Activated CD4-positive, alpha-beta memory T cell treated with anti-CD3 and anti-CD28 coated beads for 36 hours (primary cell): ENCODE results near the gene MAMDC4. TPM values are rescaled to one million over a fixed set of nuclear protein-coding genes. Genes with fewer than 3 reads are reported as not detected.

ENCODE experiments used
- CTCF ChIA-PET: fragments of 350-600 bp; sonication (Branson Sonifier 250); formaldehyde crosslinking; loops from one replicate; lab custom pipeline; 2021; ENCODE audit warnings: antibody characterized with exemption, inconsistent platforms; lab: Charles Lee
- POLR2A ChIA-PET: fragments of 350-600 bp; sonication (Branson Sonifier 250); formaldehyde crosslinking; loops from one replicate; lab custom pipeline; 2021; ENCODE audit warnings: antibody characterized with exemption; lab: Charles Lee
- DNase-seq: peaks from one replicate; pipeline ENCODE4 v3.0.0-alpha.2; 2020
- H3K27ac Mint-ChIP-seq: one replicate; pipeline ENCODE4 v1.8.0; 2021; ENCODE audit warnings: mixed read lengths
- H3K27me3 Mint-ChIP-seq: one replicate; pipeline ENCODE4 v1.8.0; 2021; ENCODE audit warnings: mixed read lengths
- H3K36me3 Mint-ChIP-seq: one replicate; pipeline ENCODE4 v1.8.0; 2021; ENCODE audit warnings: mixed read lengths
- H3K4me1 Mint-ChIP-seq: one replicate; pipeline ENCODE4 v1.8.0; 2021; ENCODE audit warnings: low read depth, mixed read lengths
- H3K4me3 Mint-ChIP-seq: one replicate; pipeline ENCODE4 v1.8.0; 2021; ENCODE audit warnings: mild to moderate bottlenecking, mixed read lengths
- H3K9me3 Mint-ChIP-seq: one replicate; pipeline ENCODE4 v1.8.0; 2021; ENCODE audit warnings: mixed read lengths
- intact Hi-C: fragments of 100-400 bp; cut with micrococcal nuclease; formaldehyde crosslinking; loops from one replicate; pipeline ENCODE4 v1.15.1; 2023
- total RNA-seq, 2 experiments: library from RNA; stranded (reverse); gene quantifications; one replicate each; pipeline ENCODE4 v1.2.3, GENCODE V29; 2021

The MAMDC4 gene
- total RNA-seq, 2 experiments from 2014 or later = 13.0 to 14.3 TPM

DNA sequence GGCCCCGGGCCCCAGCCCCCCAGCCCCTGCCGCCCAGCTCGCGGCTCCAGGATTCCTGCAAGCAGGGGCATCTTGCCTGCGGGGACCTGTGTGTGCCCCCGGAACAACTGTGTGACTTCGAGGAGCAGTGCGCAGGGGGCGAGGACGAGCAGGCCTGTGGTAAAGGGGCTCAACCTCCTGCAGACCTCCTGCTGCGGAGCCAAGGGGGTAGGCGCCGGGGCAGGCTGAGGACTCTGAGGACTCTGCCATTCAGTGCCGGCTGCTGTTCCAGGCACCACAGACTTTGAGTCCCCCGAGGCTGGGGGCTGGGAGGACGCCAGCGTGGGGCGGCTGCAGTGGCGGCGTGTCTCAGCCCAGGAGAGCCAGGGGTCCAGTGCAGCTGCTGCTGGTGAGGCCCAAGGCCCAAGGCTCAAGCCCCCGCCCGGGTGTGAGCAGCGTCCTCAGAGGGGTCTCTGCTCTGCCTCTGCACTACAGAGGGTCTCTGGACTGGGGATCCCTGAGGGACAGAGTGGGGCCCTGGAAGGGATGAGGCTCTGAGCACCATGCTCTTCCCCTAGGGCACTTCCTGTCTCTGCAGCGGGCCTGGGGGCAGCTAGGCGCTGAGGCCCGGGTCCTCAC lies 3.4 kb downstream of the MAMDC4 start:
- H3K9me3 Mint-ChIP-seq = no peaks in the 10 kb centered on the region
- intact Hi-C loops = no loop called here
- H3K27ac Mint-ChIP-seq = no peak overlapping the region
- no peak overlapping the region for H3K4me3 Mint-ChIP-seq
- no peaks in the 10 kb centered on the region for H3K27me3 Mint-ChIP-seq
- POLR2A ChIA-PET = no interaction called here
- peaks cover 2% of the 10 kb centered on the region for H3K36me3 Mint-ChIP-seq
- no peaks in the 10 kb centered on the region for H3K4me1 Mint-ChIP-seq
- DNase-seq = no peak
- CTCF ChIA-PET = no interaction called here

DNA sequence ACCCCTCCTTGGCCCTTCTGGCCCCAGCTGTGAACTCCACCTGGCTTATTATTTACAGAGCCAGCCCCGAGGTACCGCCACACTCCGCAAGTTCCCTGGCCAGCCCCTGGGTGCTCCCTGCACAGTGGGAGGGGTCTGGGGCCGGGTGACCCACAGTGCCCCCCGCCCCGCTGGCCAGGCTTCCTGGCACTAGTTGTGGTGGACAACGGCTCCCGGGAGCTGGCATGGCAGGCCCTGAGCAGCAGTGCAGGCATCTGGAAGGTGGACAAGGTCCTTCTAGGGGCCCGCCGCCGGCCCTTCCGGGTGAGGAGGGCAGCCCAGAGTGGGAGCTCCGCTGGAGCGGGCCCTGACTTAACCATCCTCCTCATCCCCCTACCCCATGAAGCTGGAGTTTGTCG lies 3.9 kb downstream of the MAMDC4 start:
- Mint-ChIP-seq H3K27me3 (no peaks in the 10 kb centered on the region), H3K27ac (no peak overlapping the region), H3K4me3 (no peak overlapping the region), H3K4me1 (no peaks in the 10 kb centered on the region), H3K9me3 (no peaks in the 10 kb centered on the region), H3K36me3 (peaks cover 2% of the 10 kb centered on the region)
- DNase-seq = no peak
- ChIA-PET POLR2A (interaction anchor here (0.6 kb wide), 1 partner anchor 10 kb away, joined by 3 read pairs; the partner anchor contains the start of gene EDF1), CTCF (no interaction called here)
- intact Hi-C loops = no loop called here

DNA sequence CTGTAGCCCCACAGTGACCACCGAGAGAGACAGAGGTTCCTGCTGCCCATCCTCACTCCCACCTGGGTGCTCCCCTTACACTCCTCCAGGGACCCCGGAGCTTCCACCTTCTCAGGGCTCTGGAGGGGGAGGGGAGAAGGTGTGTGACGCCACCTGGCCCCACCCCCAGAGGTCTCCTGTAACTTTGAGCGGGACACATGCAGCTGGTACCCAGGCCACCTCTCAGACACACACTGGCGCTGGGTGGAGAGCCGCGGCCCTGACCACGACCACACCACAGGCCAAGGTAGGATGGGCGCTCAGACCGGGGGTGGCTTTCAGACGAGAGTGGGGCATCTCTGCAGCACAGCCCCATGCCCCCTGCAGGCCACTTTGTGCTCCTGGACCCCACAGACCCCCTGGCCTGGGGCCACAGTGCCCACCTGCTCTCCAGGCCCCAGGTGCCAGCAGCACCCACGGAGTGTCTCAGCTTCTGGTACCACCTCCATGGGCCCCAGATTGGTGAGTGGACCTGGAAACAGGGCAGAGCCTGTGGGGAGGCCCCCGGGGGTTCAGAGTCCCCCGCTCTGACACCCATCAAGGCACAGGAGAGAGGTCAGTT lies 4.5 kb downstream of the MAMDC4 start:
- H3K4me3 Mint-ChIP-seq = no peak overlapping the region
- H3K27me3 Mint-ChIP-seq = no peaks in the 10 kb centered on the region
- ChIA-PET POLR2A (interaction anchor here (0.6 kb wide), 1 partner anchor 9 kb away, joined by 3 read pairs; the partner anchor contains the start of gene EDF1), CTCF (no interaction called here)
- no peaks in the 10 kb centered on the region for H3K4me1 Mint-ChIP-seq
- H3K36me3 Mint-ChIP-seq = peaks cover 2% of the 10 kb centered on the region
- intact Hi-C loops = no loop called here
- no peak for DNase-seq
- no peak overlapping the region for H3K27ac Mint-ChIP-seq
- no peaks in the 10 kb centered on the region for H3K9me3 Mint-ChIP-seq

DNA sequence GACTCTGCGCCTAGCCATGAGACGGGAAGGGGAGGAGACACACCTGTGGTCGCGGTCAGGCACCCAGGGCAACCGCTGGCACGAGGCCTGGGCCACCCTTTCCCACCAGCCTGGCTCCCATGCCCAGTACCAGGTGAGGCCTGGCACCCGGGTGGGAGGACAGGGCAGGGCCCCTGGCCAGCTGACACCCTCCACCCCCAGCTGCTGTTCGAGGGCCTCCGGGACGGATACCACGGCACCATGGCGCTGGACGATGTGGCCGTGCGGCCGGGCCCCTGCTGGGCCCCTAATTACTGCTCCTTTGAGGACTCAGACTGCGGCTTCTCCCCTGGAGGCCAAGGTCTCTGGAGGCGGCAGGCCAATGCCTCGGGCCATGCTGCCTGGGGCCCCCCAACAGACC lies 5.0 kb downstream of the MAMDC4 start:
- intact Hi-C loops = no loop called here
- no peak for DNase-seq
- ChIA-PET CTCF (no interaction called here), POLR2A (no interaction called here)
- Mint-ChIP-seq H3K27ac (no peak overlapping the region), H3K4me1 (no peaks in the 10 kb centered on the region), H3K36me3 (peaks cover 2% of the 10 kb centered on the region), H3K4me3 (no peak overlapping the region), H3K27me3 (no peaks in the 10 kb centered on the region), H3K9me3 (no peaks in the 10 kb centered on the region)

DNA sequence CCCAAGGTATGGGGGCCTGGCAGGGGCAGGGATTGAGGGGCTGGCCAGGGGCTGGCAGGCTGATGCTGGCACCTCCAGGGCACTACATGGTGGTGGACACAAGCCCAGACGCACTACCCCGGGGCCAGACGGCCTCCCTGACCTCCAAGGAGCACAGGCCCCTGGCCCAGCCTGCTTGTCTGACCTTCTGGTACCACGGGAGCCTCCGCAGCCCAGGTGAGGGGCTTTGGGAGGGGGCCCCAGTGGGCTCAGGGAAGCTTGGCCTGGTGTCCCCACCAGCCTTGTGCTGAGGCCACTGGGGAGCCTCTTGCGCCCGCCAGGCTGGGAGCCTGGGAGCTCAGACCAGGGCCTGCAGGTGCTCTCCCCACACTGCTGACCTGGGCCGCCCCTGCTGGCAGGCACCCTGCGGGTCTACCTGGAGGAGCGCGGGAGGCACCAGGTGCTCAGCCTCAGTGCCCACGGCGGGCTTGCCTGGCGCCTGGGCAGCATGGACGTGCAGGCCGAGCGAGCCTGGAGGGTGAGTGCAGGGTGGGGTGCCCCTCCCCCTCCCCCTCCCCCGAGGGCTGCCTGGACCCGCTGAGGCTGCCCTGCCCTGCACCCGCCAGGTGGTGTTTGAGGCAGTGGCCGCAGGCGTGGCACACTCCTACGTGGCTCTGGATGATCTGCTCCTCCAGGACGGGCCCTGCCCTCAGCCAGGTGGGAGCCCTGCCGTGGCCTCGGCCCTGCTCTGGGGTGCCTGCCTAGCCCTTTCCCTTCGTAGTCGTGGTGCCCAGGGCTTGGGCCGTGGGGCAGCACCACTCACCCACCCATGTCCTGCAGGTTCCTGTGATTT lies 5.7 kb downstream of the MAMDC4 start:
- Mint-ChIP-seq H3K4me1 (no peaks in the 10 kb centered on the region), H3K4me3 (no peak overlapping the region), H3K27me3 (no peaks in the 10 kb centered on the region), H3K27ac (no peak overlapping the region), H3K9me3 (no peaks in the 10 kb centered on the region), H3K36me3 (peaks cover 4% of the 10 kb centered on the region)
- DNase-seq = no peak
- intact Hi-C loops = no loop called here
- CTCF ChIA-PET = no interaction called here
- POLR2A ChIA-PET = no interaction called here

DNA sequence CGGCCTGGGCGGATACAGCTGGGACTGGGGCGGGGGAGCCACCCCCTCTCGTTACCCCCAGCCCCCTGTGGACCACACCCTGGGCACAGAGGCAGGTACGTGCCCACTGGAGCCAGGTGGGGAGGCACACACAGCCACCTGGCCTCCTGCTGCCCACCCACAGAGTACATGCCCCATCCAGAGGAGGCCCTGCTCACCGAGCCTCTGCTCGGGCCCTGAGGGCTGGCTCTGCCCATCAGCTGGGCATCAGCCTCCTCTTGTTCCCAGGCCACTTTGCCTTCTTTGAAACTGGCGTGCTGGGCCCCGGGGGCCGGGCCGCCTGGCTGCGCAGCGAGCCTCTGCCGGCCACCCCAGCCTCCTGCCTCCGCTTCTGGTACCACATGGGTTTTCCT lies 6.3 kb downstream of the MAMDC4 start:
- intact Hi-C loops = no loop called here
- CTCF ChIA-PET = no interaction called here
- POLR2A ChIA-PET = no interaction called here
- Mint-ChIP-seq H3K4me1 (no peaks in the 10 kb centered on the region), H3K4me3 (no peak overlapping the region), H3K36me3 (peaks cover 4% of the 10 kb centered on the region), H3K9me3 (no peaks in the 10 kb centered on the region), H3K27me3 (no peaks in the 10 kb centered on the region), H3K27ac (no peak overlapping the region)
- DNase-seq = no peak

DNA sequence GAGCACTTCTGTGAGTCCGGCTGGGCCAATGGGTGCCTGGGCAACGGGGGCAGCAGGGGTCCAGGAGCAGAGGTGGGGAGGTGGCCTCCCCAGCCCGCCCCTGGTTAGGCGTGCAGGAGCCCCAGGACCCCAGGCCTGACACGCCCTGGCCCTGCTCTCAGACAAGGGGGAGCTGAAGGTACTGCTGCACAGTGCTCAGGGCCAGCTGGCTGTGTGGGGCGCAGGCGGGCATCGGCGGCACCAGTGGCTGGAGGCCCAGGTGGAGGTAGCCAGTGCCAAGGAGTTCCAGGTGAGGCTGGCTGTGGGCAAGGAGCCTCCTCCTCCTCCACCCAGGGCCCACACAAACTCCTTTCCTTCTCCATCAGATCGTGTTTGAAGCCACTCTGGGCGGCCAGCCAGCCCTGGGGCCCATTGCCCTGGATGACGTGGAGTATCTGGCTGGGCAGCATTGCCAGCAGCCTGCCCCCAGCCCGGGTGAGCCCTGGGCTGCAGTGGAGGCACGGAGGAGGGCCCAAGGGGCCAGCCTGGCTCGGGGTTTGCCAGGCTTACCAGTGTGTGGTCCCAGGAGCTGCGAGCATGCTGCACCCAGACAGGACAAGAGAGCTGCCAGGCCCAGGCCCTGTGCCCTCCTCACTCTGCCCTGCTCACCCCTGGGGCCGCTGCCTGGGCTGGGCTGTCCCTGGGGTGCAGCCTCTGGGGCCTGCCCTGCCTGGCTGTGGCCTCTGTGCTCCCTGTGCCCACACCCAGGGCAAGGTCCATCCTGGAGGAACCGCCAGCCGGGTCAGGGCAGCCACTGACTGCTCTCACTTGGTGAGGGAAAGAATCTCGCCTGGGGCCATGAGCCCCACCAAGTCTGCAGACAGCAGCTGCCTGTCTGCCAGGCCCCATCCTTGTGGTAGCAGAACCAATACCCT lies 7.0 kb downstream of the MAMDC4 start:
- peaks cover 5% of the 10 kb centered on the region for H3K4me1 Mint-ChIP-seq
- no peak overlapping the region for H3K27ac Mint-ChIP-seq
- H3K9me3 Mint-ChIP-seq = no peaks in the 10 kb centered on the region
- POLR2A ChIA-PET = no interaction called here
- no peak for DNase-seq
- intact Hi-C loops = no loop called here
- CTCF ChIA-PET = no interaction called here
- H3K4me3 Mint-ChIP-seq = no peak overlapping the region
- H3K27me3 Mint-ChIP-seq = no peaks in the 10 kb centered on the region
- peaks cover 10% of the 10 kb centered on the region for H3K36me3 Mint-ChIP-seq

DNA sequence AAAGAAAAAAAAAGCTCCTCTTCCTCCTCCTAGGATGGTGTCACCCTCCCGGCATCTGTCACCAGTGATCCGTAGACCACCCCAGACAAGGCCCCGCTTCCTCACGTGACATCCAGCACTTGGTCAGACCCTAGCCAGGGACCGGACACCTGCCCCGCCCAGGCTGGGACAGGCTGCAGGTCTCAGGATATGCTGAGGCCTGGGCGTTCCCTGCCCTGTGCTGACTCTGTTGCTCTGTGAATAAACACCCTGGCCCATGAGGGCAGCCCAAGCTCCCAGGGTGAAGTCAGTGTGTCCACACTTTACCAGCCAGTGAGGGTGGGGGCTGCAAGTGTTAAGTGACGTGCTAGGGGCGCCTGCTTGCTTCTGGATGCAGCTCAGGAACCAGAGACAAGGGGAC lies 8.4 kb downstream of the MAMDC4 start:
- peaks cover 15% of the 10 kb centered on the region for H3K4me1 Mint-ChIP-seq
- H3K4me3 Mint-ChIP-seq = no peak overlapping the region
- no peaks in the 10 kb centered on the region for H3K27me3 Mint-ChIP-seq
- H3K36me3 Mint-ChIP-seq = peaks cover 10% of the 10 kb centered on the region
- CTCF ChIA-PET = no interaction called here
- no peaks in the 10 kb centered on the region for H3K9me3 Mint-ChIP-seq
- DNase-seq = no peak
- intact Hi-C loops = no loop called here
- no peak overlapping the region for H3K27ac Mint-ChIP-seq
- POLR2A ChIA-PET = interaction anchor here (1.1 kb wide), 1 partner anchor 27 kb away, joined by 3 read pairs; no protein-coding TSS in a partner anchor

DNA sequence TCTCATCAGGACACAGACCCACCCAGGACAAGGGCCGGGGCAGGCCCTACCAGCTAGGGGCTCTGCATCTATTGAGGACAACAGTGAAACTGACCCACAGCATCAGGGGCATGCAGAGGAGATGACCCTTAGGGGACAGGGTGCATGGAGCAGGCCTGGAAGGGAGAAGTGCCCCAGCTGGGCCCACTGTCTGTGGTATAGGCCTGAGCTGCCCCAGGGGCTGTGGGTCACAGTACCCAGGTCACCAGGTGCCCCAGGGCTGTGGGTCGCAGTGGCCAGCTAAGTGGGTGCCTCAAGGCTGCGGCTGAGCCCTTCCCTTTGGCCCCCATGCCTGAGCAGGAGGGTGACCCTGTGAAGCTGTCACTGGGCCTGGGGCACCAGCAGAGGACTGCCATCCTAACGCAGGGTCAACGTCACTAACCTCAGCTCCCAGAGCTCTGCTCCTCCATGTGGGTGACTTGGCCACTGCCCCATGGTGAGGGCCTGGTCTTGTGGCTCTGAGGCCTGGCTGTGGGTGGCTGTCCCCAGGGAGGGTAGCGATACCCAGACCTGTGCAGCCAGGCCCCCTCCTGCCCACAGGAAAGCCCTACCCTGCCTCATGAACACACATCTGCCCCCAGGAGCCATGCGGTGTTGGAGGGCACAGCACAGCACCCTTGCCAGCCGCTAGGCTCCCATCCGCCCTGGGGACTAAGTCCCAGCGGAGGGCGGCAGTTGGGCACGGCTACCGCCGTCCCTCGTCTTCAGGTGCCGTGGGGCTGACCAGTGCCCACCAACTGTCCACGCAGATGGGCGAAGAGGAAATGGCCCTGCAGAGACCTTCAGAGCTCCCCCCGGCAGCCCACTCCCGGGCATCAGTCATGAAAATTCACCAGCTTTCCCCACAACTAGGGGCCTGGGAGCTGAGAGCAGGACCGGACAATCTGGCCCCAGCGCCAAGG lies 9.1 kb downstream of the MAMDC4 start:
- H3K36me3 Mint-ChIP-seq = peaks cover 10% of the 10 kb centered on the region
- H3K4me3 Mint-ChIP-seq = no peak overlapping the region
- ChIA-PET CTCF (interaction anchor here (1.1 kb wide), 1 partner anchor 17 kb away, joined by 3 read pairs; no protein-coding TSS in a partner anchor), POLR2A (interaction anchor here (0.8 to 1.1 kb wide), 2 partner anchors 9 to 26 kb away, joined by 3 read pairs; partner anchors contain the start of gene MAMDC4)
- no peaks in the 10 kb centered on the region for H3K9me3 Mint-ChIP-seq
- peaks cover 15% of the 10 kb centered on the region for H3K4me1 Mint-ChIP-seq
- no peaks in the 10 kb centered on the region for H3K27me3 Mint-ChIP-seq
- intact Hi-C loops = no loop called here
- DNase-seq = no peak
- H3K27ac Mint-ChIP-seq = no peak overlapping the region

DNA sequence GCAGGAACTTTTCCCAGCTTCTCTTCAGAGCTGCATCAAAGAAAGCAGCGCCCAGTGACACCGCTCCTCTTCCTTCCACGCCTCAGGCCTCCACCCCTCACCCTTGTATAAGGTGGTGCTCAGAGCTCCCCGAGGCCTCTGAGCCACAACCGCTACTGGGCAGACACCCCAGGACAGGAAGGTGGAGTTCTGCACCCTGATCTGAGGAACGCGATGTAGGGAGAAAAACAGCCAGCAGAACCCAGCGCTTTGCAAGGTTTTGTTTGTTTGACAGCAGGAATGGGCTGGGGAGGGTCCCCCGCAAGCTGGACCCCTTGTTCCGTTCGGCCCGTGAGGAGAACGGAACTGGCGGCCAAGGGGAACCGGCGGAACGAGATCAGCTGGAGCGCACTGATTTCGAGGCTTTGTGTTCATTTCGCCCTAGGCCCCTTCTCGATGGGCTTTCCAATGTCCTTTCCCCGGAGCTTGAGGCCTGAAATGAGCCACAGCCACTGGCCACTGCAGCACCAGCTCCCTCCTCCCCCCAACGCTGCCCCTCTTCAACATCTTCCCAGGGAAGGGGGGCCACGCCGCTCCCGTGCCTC lies 9.8 kb downstream of the MAMDC4 start:
- Mint-ChIP-seq H3K27ac (no peak overlapping the region), H3K36me3 (peaks cover 10% of the 10 kb centered on the region), H3K4me3 (no peak overlapping the region), H3K27me3 (no peaks in the 10 kb centered on the region), H3K9me3 (no peaks in the 10 kb centered on the region), H3K4me1 (peaks cover 15% of the 10 kb centered on the region)
- DNase-seq = no peak
- intact Hi-C loops = no loop called here
- CTCF ChIA-PET = interaction anchor here (1.1 kb wide), 1 partner anchor 18 kb away, joined by 3 read pairs; no protein-coding TSS in a partner anchor
- POLR2A ChIA-PET = interaction anchor here (0.8 kb wide), 1 partner anchor 10 kb away, joined by 3 read pairs; the partner anchor contains the start of gene MAMDC4
